K562 (cell line): ENCODE data around the gene CTNNBL1. TPM values are rescaled to one million over a fixed set of nuclear protein-coding genes. Genes with fewer than 3 reads are reported as not detected.

Experiments used
- ATAC-seq: fragments of 200-7000 bp; cut with Tn5 transposase; 3 replicates; pipeline ENCODE4 v1.9.1; 2020; ENCODE audit warnings: moderate library complexity
- BruUV-seq: library from RNA; stranded (reverse); fragments of 400-500 nt; replicated peaks from 2 replicates; lab custom pipeline; 2021; lab: Mats Ljungman, UMichigan
- CTCF ChIA-PET: fragments of 300-600 bp; formaldehyde crosslinking; extraction: SDS; loops from one replicate; lab custom pipeline; 2021; ENCODE audit warnings: low intra/inter-chr PET ratio; lab: Yijun Ruan, JAX
- POLR2A ChIA-PET: fragments of 300-600, 350-650 bp; sonication (Branson Sonifier 250); formaldehyde crosslinking; extraction: SDS; loops from one replicate; lab custom pipeline; 2021; ENCODE audit warnings: antibody characterized with exemption, inconsistent platforms; lab: Yijun Ruan, JAX
- DNase-seq, 4 experiments: peaks; one replicate each; pipeline versions ENCODE4 v3.0.0 to v3.0.0-alpha.2; 2011 to 2018; ENCODE audit warnings: low spot score in 3 of 4, mixed read lengths in 3 of 4; ENCODE audit errors: extremely low read depth in 1 of 4
- FAIRE-seq: peaks from 2 replicates; lab custom pipeline; 2011; peaks lifted over from hg19 to GRCh38; lab: Jason Lieb, UNC
- H2AFZ ChIP-seq: 2 replicates; pipeline ENCODE4 v1.6.0; 2011; ENCODE audit warnings: low read depth, low read length, control low read depth, inconsistent platforms
- H3K27ac ChIP-seq: fragments of 200-600 bp; 3 replicates; pipeline ENCODE4 v1.8.0; 2011; ENCODE audit warnings: low read depth, mild to moderate bottlenecking, control low read depth, inconsistent platforms, low read length, moderate library complexity, mixed read lengths; ENCODE audit errors: extremely low read depth
- H3K27me3 ChIP-seq, 2 experiments: fragments of 300-600 bp in 1 of 2; 2 replicates in 1 of 2; 3 replicates in 1 of 2; pipeline versions ENCODE4 v1.6.0 to v1.8.0; 2011; ENCODE audit warnings: inconsistent platforms in 2 of 2, low read length in 2 of 2, mild to moderate bottlenecking in 1 of 2, mixed read lengths in 1 of 2, moderate library complexity in 1 of 2; ENCODE audit not compliant: control insufficient read depth in 2 of 2, insufficient read depth in 2 of 2
- H3K36me3 ChIP-seq: fragments of 300-600 bp; 3 replicates; pipeline ENCODE4 v1.8.0; 2011; ENCODE audit warnings: mild to moderate bottlenecking, low read length, inconsistent platforms; ENCODE audit not compliant: control insufficient read depth, insufficient read depth
- H3K4me1 ChIP-seq, 2 experiments: fragments of 200-600 bp in 1 of 2; replicated peaks in 1 of 2; 2 replicates in 1 of 2; 3 replicates in 1 of 2; pipeline versions ENCODE4 v1.5.1 to v1.8.0; 2011; ENCODE audit warnings: inconsistent platforms in 2 of 2, low read length in 2 of 2, mild to moderate bottlenecking in 1 of 2, mixed read lengths in 1 of 2, moderate library complexity in 1 of 2; ENCODE audit not compliant: control insufficient read depth in 2 of 2, insufficient read depth in 2 of 2
- H3K4me2 ChIP-seq: 2 replicates; pipeline ENCODE4 v1.6.1; 2011; ENCODE audit warnings: low read length, control low read depth, inconsistent platforms, mixed read lengths; ENCODE audit not compliant: insufficient read depth
- H3K4me3 ChIP-seq: fragments of 200-600 bp; sonication (generic), shearing (Covaris generic); 2 replicates; pipeline ENCODE4 v1.5.1; 2016; ENCODE audit warnings: control low read depth, inconsistent platforms
- H3K79me2 ChIP-seq: fragments of 200-600 bp; 3 replicates; pipeline ENCODE4 v1.8.0; 2011; ENCODE audit warnings: low read length, inconsistent platforms; ENCODE audit not compliant: control insufficient read depth, insufficient read depth
- H3K9ac ChIP-seq, 2 experiments: 2 replicates each; pipeline versions ENCODE4 v1.6.0 to v1.6.1; 2011; ENCODE audit warnings: low read depth in 2 of 2, low read length in 2 of 2, control low read depth in 1 of 2, inconsistent platforms in 1 of 2, mild to moderate bottlenecking in 1 of 2, mixed read lengths in 1 of 2; ENCODE audit not compliant: insufficient read depth in 1 of 2
- H3K9me1 ChIP-seq: one replicate; pipeline ENCODE4 v1.6.0; 2011; ENCODE audit warnings: inconsistent platforms, mild to moderate bottlenecking, low read length, moderate library complexity; ENCODE audit not compliant: control insufficient read depth, insufficient read depth
- H3K9me3 ChIP-seq: replicated peaks from 2 replicates; pipeline ENCODE4 v1.5.1; 2011; ENCODE audit warnings: low read depth, low read length, inconsistent platforms; ENCODE audit not compliant: control insufficient read depth, insufficient read depth
- H4K20me1 ChIP-seq: replicated peaks from 2 replicates; pipeline ENCODE4 v1.6.1; 2011; ENCODE audit warnings: low read length, inconsistent platforms, mixed read lengths; ENCODE audit not compliant: control insufficient read depth, insufficient read depth
- C11orf30 ChIP-seq: fragments of 450-650 bp; IDR thresholded peaks from 2 replicates; pipeline ENCODE4 v1.6.1; 2016; ENCODE audit warnings: low read depth, mild to moderate bottlenecking
- MAFG ChIP-seq: fragments of 450-650 bp; conservative IDR thresholded peaks from 2 replicates; pipeline ENCODE4 v1.6.1; 2016; ENCODE audit warnings: missing genetic modification characterization, missing compliant biosample characterization
- NCOA4 ChIP-seq: fragments of 450-650 bp; IDR thresholded peaks from 2 replicates; pipeline ENCODE4 v1.6.1; 2018; ENCODE audit warnings: mild to moderate bottlenecking; ENCODE audit not compliant: partially characterized antibody
- NFE2 ChIP-seq: IDR thresholded peaks from 2 replicates; pipeline ENCODE4 v1.6.1; 2014; ENCODE audit warnings: antibody characterized with exemption, low read depth
- UBTF ChIP-seq, 2 experiments: IDR thresholded peaks; 2 replicates each; pipeline ENCODE4 v1.6.1; 2012; ENCODE audit warnings: improper control_type of control experiment in 2 of 2, low read depth in 2 of 2, low read length in 2 of 2, borderline replicate concordance in 1 of 2
- ZNF316 ChIP-seq: fragments of 450-650 bp; IDR thresholded peaks from 2 replicates; pipeline ENCODE4 v1.6.1; 2016
- WGBS: fragments of 100-300 bp; shearing (Covaris generic); methylation state at CpG from one replicate; pipeline ENCODE4 v1.1.6; 2016; ENCODE audit warnings: low coverage, mixed read lengths; ENCODE audit not compliant: insufficient coverage; ENCODE audit errors: missing lambda C conversion rate; 5-methylcytosine and 5-hydroxymethylcytosine counted together
- in situ Hi-C: fragments of 300-500 bp; cut with MboI; formaldehyde crosslinking; loops from 4 replicates; pipeline ENCODE4 v1.15.0; 2018; ENCODE audit warnings: inconsistent platforms, mixed read lengths
- intact Hi-C: fragments of 100-400 bp; cut with micrococcal nuclease; formaldehyde crosslinking; loops from 2 replicates; pipeline ENCODE4 v1.14.2; 2022
- polyA plus RNA-seq, 8 experiments: library from polyadenylated mRNA; depleted of rRNA in 4 of 8; stranded (reverse) in 5 of 8; unstranded in 3 of 8; fragments of >200 nt; fragmentation: Nextera tagmentation in 2 of 8; fragmentation: Illumina TruSeq in 1 of 8; extraction: Ambion mirVana in 2 of 8; extraction: Trizol in 1 of 8; gene quantifications; 2 replicates each; pipeline versions ENCODE4 v1.2.1 to v1.2.3, GENCODE V29; 2011 to 2014; ENCODE audit warnings: inconsistent platforms in 1 of 8, missing spikeins in 1 of 8
- total RNA-seq, 7 experiments: library from RNA; depleted of rRNA in 6 of 7; stranded (reverse); fragments of >200 nt in 6 of 7; fragmentation: Illumina TruSeq in 2 of 7; extraction: Trizol in 2 of 7; gene quantifications; 2 replicates each; pipeline versions ENCODE4 v1.2.1 to v1.2.3, GENCODE V29; 2011 to 2021; ENCODE audit warnings: low replicate concordance in 1 of 7

The CTNNBL1 gene
- total and polyA plus RNA-seq, 9 of the 15 experiments (the other 6 are each of a cell fraction or from before 2014, with no cell fraction given) = 32.4 to 85.6 (median 43.6) TPM

GRCh38 chr20:37838769-37839431, 145.1 kb downstream of the CTNNBL1 start:
- ChIA-PET CTCF (no interaction called here), POLR2A (interaction anchor here (0.6 kb wide), 1 partner anchor 52 kb away, joined by 3 read pairs; no protein-coding TSS in a partner anchor)
- H3K79me2 ChIP-seq = no peaks in the 10 kb centered on the region
- no peaks in the 10 kb centered on the region for H3K27me3 ChIP-seq
- in situ Hi-C loops (no loop called here), intact Hi-C loops (no loop called here)
- BruUV-seq = no TSS peak
- H2AFZ ChIP-seq = no peak overlapping the region
- H4K20me1 ChIP-seq = no peaks in the 10 kb centered on the region
- WGBS = 49% methylated on average over 6 of the region's 6 CpGs
- ATAC-seq (no peak), DNase-seq (no peak), FAIRE-seq (no peak)
- H3K9me3 ChIP-seq = no peaks in the 10 kb centered on the region
- H3K9ac ChIP-seq = no peak overlapping the region
- no peak overlapping the region for H3K4me3 ChIP-seq
- peaks cover 0 to 2% of the 10 kb centered on the region in 2 experiments; a peak in 2 of 5 replicates for H3K4me1 ChIP-seq
- peaks cover 21% of the 10 kb centered on the region; the same call in 2 of the 3 replicates for H3K36me3 ChIP-seq
- H3K9me1 ChIP-seq = no peaks in the 10 kb centered on the region
- no peak for TF ChIP-seq UBTF (IDR thresholded peaks at IDR 0.05; ENCODE audit: borderline replicate concordance in 1 of 2, low read depth in 2 of 2, low read length in 2 of 2)
- peak; percentile 51; the same call in 1 of the 2 replicates for TF ChIP-seq MAFG (tag)
- TF ChIP-seq NCOA4 = no peak
- peak; percentile 87 for TF ChIP-seq ZNF316
- TF ChIP-seq C11orf30 = peak; percentile 77
- TF ChIP-seq NFE2 = peak; percentile 24; the same call in 1 of the 2 replicates
- no peak overlapping the region for H3K27ac ChIP-seq
- no peak overlapping the region for H3K4me2 ChIP-seq
